ENCODE results near the gene NAT8L.

The NAT8L gene

DNA sequence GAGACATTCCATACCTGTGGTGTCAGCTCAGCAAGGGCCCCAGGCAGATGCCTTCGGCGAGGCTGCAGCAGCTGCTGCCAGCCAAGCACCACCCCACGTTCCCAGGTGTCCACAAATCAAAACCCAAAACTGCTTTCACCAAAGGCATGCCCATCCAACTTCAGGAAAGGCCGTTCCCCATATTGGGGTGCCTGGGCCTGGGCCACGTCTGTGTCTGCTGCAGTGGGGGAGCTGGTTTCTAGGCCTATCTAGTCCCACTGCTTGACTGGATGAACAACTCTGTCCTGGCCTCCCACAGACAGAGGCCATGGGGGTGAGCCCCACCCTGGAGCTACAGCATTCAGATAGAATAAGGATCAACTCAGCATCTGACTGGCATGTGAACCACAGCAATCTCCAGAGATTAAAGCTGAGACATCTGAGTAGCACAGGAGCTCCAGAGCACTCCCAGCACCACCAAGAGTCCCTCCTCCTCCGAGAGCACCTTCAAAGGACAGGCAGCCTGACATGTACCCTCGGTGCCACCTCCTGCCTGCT is 37.0 kb downstream of the NAT8L start:
- DNase-seq: no peak

- DNase-seq: no peak
Measured at GRCh38 chr4:2101346-2102044, 42.4 kb downstream of the NAT8L start.

GRCh38 chr4:2102045-2102883 is 43.1 kb downstream of the NAT8L start:
- no peak for DNase-seq

GRCh38 chr4:2103127-2103842 is 44.2 kb downstream of the NAT8L start:
- DNase-seq: no peak

- no peak for DNase-seq
Measured at GRCh38 chr4:2103843-2104547, 44.9 kb downstream of the NAT8L start.

DNA sequence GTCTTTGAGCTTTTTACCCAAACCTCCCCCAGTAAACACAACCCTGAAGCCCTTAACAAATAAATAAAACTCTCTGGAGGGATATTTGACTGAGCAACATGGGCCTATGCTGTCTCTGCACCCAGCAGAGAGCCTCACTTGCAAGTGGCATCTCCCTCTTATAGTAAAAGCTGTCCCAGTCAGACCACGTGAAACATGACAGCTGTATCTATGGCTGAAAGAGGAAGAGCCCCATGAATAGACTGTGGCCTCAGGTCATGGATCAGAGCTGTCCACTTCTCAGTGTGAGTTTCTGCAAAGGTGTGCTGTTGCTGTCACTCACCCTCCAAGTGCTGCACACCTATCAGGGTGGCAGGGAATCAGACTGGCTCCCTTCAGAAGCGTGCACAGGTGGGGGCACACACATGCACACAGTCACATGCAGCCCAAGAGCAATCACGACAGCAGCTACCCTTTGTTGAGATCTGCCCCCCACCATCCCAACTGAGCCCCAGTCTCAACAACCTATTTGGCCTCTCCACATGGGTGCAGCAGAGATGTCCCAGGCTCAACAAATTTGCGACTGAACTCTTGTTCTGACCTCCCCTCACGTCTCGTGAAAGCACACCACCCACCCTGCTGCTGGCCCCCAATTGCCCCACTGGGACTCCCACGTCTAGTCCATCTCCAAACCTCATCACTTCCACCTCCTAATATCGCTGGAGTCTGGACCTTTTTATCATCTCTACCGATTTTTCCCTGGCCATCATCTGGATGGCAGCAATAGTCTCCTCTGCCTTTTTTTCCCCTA is 45.6 kb downstream of the NAT8L start:
- no peak for DNase-seq

DNA sequence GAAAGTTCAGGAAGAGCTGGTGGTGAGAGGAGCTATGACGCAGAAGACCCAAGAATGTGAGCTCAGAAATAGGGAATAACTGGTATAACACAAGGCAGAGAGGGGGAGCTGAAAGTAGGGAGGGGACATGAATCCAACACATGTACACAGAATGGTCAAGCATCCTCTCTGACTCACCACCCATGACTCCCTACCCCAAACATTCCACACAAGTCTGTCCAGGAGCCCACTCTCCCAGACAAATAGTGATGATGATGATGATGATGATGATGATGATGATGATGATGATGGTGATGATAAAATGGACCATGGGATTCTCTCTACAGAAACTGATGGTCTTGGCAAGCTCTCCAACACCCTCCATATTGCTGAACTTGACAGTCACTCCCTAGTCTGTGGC is 46.4 kb downstream of the NAT8L start:
- no peak for DNase-seq

GRCh38 chr4:2116687-2117400 is 57.7 kb downstream of the NAT8L start:
- DNase-seq: no peak

All from NCI-H510A treated with DMSO at 0.1 percent for 48 hours (cell line).